HepG2 (cell line): ENCODE measurements around the gene RRAD. TPM values are rescaled to one million over a fixed set of nuclear protein-coding genes. Genes with fewer than 3 reads are reported as not detected.

Source experiments
- HDAC6 ChIP-seq: fragments of 200-600 bp; sonication (generic); IDR thresholded peaks from 2 replicates; pipeline ENCODE4 v1.7.0; 2017; ENCODE audit warnings: mild to moderate bottlenecking, antibody characterized with exemption, low read length, low read depth
- MTF1 ChIP-seq: sonication (generic); formaldehyde crosslinking; IDR thresholded peaks from 2 replicates; pipeline ENCODE4 v1.5.0; 2020; ENCODE audit warnings: missing genetic modification reagents
- MXI1 ChIP-seq: IDR thresholded peaks from 3 replicates; pipeline ENCODE4 v1.6.1; 2012; ENCODE audit warnings: low read depth, low read length, inconsistent platforms, borderline replicate concordance
- NBN ChIP-seq: fragments of 450-650 bp; conservative IDR thresholded peaks from 2 replicates; pipeline ENCODE4 v1.6.1; 2017
- ZFP62 ChIP-seq: sonication (generic); formaldehyde crosslinking; IDR thresholded peaks from 2 replicates; pipeline ENCODE4 v1.4.0; 2020; ENCODE audit warnings: missing genetic modification reagents
- ZNF263 ChIP-seq: sonication (generic); formaldehyde crosslinking; IDR thresholded peaks from 2 replicates; pipeline ENCODE4 v1.4.0; 2020; ENCODE audit warnings: missing genetic modification reagents
- ZNF652 ChIP-seq: IDR thresholded peaks from 2 replicates; pipeline ENCODE4 v1.6.1; 2016; ENCODE audit warnings: low read depth, borderline replicate concordance
- ZSCAN30 ChIP-seq: sonication (generic); formaldehyde crosslinking; IDR thresholded peaks from 2 replicates; pipeline ENCODE4 v1.5.0; 2020; ENCODE audit warnings: mild to moderate bottlenecking, missing genetic modification reagents
- polyA plus RNA-seq, 8 experiments: library from polyadenylated mRNA; depleted of rRNA in 3 of 8; stranded (reverse) in 7 of 8; unstranded in 1 of 8; fragments of >200 nt; fragmentation: Illumina TruSeq in 4 of 8; extraction: Trizol in 4 of 8; gene quantifications; 2 replicates each; pipeline versions ENCODE4 v1.2.1 to v1.2.3, GENCODE V29; 2011 to 2016; ENCODE audit warnings: low read depth in 4 of 8, missing spikeins in 1 of 8, mixed read lengths in 1 of 8; ENCODE audit not compliant: insufficient read depth in 1 of 8
- total RNA-seq, 5 experiments: library from RNA; depleted of rRNA; stranded (reverse); fragments of >200 nt; fragmentation: Illumina TruSeq; extraction: Trizol; gene quantifications; 2 replicates each; pipeline ENCODE4 v1.2.3, GENCODE V29; 2016; ENCODE audit warnings: low read depth in 1 of 5
- TF ChIP-seq, protein P1 (sequence below): sonication (generic); formaldehyde crosslinking; conservative IDR thresholded peaks from 2 replicates; pipeline ENCODE4 v1.8.0; 2022; ENCODE audit warnings: missing genetic modification reagents
- TF ChIP-seq, protein P2 (sequence below): IDR thresholded peaks from 2 replicates; pipeline ENCODE4 v1.6.1; 2016
- TF ChIP-seq, protein P3 (sequence below): sonication (generic); formaldehyde crosslinking; IDR thresholded peaks from 2 replicates; pipeline ENCODE4 v1.9.0; 2021; ENCODE audit warnings: missing genetic modification reagents, borderline replicate concordance
- TF ChIP-seq, protein P4 (sequence below): sonication (generic); formaldehyde crosslinking; IDR thresholded peaks from 2 replicates; pipeline ENCODE4 v1.8.1; 2023; ENCODE audit warnings: mild to moderate bottlenecking, moderate library complexity, missing genetic modification reagents
- TF ChIP-seq, protein P5 (sequence below): sonication (generic); formaldehyde crosslinking; IDR thresholded peaks from 2 replicates; pipeline ENCODE4 v1.4.0; 2020; ENCODE audit warnings: mild to moderate bottlenecking, missing genetic modification reagents
- TF ChIP-seq, protein P6 (sequence below): sonication (generic); formaldehyde crosslinking; IDR thresholded peaks from 2 replicates; pipeline ENCODE4 v1.4.0; 2020; ENCODE audit warnings: missing genetic modification reagents, low read depth, mild to moderate bottlenecking, borderline replicate concordance
- TF ChIP-seq, protein P7 (sequence below): sonication (generic); formaldehyde crosslinking; IDR thresholded peaks from 2 replicates; pipeline ENCODE4 v1.4.0; 2020; ENCODE audit warnings: mild to moderate bottlenecking, missing genetic modification reagents, borderline replicate concordance

RRAD gene
- total and polyA plus RNA-seq, 2 of the 13 experiments (the other 11 are each of a cell fraction or from before 2014, with no cell fraction given), result 0.80 to 1.1 TPM

DNA sequence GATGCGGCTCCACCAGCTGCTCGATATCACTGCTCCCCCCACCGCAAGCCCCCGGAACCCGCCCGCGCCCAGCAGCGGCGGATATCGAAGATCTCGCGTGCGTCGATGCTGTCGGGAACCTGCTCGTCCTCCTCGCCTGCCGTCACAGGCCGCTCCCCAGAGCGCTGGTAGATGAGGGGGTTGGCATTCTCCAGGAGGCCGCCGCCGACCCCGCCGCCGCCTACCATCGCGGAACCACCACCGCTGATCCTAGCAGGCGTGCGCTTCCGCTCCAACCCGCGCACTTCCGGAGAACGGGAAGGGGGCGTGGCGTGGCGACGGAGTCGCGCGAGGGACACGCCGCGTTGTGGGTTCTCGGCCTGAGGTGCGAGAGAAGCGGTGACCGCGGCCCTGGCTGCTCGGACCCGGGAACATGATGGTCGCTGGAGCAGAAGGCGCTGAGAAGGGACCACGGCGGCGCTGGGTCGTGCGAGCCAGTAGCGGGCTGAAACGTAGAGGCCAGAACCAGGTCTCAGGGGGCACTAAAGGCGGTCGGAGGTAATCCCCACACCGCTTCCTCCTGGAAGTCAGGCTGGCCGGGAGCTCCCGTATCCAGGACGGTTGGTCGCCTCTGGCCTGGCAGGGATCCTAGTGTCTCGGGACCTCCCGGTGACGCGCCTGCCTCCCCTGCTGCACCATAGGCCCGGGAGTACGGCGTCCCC is 9.0 kb upstream of the RRAD start, which contains the start of gene CIAO2B (continued):
- TF ChIP-seq NBN (no peak), ZNF263 (CRISPR knock-in tag) (peak; percentile 67; the same call in 1 of the 2 replicates), ZNF652 (peak; percentile 34; the same call in 1 of the 2 replicates), MTF1 (CRISPR knock-in tag) (peak; percentile 86; the same call in 1 of the 2 replicates), HDAC6 (no peak), ZSCAN30 (CRISPR knock-in tag) (no peak; the same call in 1 of the 2 replicates), MXI1 (peak; percentile 95; the same call in 2 of the 3 replicates), ZFP62 (no peak)
- TF ChIP-seq, protein P1, sequence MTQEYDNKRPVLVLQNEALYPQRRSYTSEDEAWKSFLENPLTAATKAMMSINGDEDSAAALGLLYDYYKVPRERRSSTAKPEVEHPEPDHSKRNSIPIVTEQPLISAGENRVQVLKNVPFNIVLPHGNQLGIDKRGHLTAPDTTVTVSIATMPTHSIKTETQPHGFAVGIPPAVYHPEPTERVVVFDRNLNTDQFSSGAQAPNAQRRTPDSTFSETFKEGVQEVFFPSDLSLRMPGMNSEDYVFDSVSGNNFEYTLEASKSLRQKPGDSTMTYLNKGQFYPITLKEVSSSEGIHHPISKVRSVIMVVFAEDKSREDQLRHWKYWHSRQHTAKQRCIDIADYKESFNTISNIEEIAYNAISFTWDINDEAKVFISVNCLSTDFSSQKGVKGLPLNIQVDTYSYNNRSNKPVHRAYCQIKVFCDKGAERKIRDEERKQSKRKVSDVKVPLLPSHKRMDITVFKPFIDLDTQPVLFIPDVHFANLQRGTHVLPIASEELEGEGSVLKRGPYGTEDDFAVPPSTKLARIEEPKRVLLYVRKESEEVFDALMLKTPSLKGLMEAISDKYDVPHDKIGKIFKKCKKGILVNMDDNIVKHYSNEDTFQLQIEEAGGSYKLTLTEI (CRISPR knock-in tag), result no peak
- TF ChIP-seq, protein P2, sequence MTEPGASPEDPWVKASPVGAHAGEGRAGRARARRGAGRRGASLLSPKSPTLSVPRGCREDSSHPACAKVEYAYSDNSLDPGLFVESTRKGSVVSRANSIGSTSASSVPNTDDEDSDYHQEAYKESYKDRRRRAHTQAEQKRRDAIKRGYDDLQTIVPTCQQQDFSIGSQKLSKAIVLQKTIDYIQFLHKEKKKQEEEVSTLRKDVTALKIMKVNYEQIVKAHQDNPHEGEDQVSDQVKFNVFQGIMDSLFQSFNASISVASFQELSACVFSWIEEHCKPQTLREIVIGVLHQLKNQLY (CRISPR knock-in tag), result peak; percentile 48; the same call in 1 of the 2 replicates
- TF ChIP-seq, protein P3, sequence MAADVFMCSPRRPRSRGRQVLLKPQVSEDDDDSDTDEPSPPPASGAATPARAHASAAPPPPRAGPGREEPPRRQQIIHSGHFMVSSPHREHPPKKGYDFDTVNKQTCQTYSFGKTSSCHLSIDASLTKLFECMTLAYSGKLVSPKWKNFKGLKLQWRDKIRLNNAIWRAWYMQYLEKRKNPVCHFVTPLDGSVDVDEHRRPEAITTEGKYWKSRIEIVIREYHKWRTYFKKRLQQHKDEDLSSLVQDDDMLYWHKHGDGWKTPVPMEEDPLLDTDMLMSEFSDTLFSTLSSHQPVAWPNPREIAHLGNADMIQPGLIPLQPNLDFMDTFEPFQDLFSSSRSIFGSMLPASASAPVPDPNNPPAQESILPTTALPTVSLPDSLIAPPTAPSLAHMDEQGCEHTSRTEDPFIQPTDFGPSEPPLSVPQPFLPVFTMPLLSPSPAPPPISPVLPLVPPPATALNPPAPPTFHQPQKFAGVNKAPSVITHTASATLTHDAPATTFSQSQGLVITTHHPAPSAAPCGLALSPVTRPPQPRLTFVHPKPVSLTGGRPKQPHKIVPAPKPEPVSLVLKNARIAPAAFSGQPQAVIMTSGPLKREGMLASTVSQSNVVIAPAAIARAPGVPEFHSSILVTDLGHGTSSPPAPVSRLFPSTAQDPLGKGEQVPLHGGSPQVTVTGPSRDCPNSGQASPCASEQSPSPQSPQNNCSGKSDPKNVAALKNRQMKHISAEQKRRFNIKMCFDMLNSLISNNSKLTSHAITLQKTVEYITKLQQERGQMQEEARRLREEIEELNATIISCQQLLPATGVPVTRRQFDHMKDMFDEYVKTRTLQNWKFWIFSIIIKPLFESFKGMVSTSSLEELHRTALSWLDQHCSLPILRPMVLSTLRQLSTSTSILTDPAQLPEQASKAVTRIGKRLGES (CRISPR knock-in tag), result peak; percentile 65; the same call in 1 of the 2 replicates
- TF ChIP-seq, protein P4, sequence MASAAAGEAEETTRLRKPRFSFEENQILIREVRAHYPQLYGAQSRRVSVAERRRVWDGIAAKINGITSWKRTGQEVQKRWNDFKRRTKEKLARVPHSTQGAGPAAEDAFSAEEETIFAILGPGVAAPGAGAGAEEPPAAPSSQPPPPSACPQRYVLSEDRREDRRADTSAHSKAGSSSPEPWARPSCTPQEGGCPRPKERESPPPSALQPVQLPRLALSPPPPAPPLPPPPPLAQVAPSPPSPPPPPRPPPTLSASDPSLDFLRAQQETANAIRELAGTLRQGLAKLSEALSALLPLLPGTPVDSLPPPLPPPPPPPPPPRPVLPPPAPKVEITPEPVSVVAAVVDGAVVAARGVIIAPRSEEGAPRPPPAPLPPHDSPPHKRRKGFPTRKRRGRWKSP (CRISPR knock-in tag), result peak; percentile 92
- TF ChIP-seq, protein P5, sequence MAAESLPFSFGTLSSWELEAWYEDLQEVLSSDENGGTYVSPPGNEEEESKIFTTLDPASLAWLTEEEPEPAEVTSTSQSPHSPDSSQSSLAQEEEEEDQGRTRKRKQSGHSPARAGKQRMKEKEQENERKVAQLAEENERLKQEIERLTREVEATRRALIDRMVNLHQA (CRISPR knock-in tag), result no peak
- TF ChIP-seq, protein P6, sequence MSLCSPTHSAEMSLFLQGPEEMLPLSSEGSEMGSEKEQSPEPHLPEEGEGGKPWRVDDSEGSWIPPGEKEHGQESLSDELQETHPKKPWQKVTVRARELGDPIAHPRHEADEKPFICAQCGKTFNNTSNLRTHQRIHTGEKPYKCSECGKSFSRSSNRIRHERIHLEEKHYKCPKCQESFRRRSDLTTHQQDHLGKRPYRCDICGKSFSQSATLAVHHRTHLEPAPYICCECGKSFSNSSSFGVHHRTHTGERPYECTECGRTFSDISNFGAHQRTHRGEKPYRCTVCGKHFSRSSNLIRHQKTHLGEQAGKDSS (CRISPR knock-in tag), result peak; percentile 97
- TF ChIP-seq, protein P7, sequence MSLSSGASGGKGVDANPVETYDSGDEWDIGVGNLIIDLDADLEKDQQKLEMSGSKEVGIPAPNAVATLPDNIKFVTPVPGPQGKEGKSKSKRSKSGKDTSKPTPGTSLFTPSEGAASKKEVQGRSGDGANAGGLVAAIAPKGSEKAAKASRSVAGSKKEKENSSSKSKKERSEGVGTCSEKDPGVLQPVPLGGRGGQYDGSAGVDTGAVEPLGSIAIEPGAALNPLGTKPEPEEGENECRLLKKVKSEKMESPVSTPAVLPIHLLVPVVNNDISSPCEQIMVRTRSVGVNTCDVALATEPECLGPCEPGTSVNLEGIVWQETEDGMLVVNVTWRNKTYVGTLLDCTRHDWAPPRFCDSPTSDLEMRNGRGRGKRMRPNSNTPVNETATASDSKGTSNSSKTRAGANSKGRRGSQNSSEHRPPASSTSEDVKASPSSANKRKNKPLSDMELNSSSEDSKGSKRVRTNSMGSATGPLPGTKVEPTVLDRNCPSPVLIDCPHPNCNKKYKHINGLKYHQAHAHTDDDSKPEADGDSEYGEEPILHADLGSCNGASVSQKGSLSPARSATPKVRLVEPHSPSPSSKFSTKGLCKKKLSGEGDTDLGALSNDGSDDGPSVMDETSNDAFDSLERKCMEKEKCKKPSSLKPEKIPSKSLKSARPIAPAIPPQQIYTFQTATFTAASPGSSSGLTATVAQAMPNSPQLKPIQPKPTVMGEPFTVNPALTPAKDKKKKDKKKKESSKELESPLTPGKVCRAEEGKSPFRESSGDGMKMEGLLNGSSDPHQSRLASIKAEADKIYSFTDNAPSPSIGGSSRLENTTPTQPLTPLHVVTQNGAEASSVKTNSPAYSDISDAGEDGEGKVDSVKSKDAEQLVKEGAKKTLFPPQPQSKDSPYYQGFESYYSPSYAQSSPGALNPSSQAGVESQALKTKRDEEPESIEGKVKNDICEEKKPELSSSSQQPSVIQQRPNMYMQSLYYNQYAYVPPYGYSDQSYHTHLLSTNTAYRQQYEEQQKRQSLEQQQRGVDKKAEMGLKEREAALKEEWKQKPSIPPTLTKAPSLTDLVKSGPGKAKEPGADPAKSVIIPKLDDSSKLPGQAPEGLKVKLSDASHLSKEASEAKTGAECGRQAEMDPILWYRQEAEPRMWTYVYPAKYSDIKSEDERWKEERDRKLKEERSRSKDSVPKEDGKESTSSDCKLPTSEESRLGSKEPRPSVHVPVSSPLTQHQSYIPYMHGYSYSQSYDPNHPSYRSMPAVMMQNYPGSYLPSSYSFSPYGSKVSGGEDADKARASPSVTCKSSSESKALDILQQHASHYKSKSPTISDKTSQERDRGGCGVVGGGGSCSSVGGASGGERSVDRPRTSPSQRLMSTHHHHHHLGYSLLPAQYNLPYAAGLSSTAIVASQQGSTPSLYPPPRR (CRISPR knock-in tag), result no peak; the same call in 1 of the 2 replicates
